Thoracic aorta (tissue), 2 donors: ENCODE measurements around the gene DCAF5. TPM values are rescaled to one million over a fixed set of nuclear protein-coding genes. Genes with fewer than 3 reads are reported as not detected.

ENCODE experiments used
- ATAC-seq: fragments of 150-250 bp; one replicate; pipeline ENCODE4 v1.8.0; 2017; ENCODE audit warnings: low read depth; ENCODE audit not compliant: insufficient number of reproducible peaks, low FRiP score
- DNase-seq: peaks from one replicate; pipeline ENCODE4 v3.0.0-alpha.2; 2020; ENCODE audit warnings: low spot score
- H3K27ac ChIP-seq, 2 donors: fragments of 200-600 bp; sonication (generic); 1 replicate in 1 of 2; 2 replicates in 1 of 2; pipeline ENCODE4 v1.5.1; 2016; ENCODE audit warnings: mild to moderate bottlenecking in 2 of 2, moderate library complexity in 2 of 2
- H3K27me3 ChIP-seq: fragments of 200-600 bp; sonication (generic); replicated peaks from 2 replicates; pipeline ENCODE4 v1.6.0; 2016; ENCODE audit warnings: mild to moderate bottlenecking; ENCODE audit not compliant: insufficient read depth
- H3K36me3 ChIP-seq: fragments of 200-600 bp; sonication (generic); one replicate; pipeline ENCODE4 v1.5.1; 2016
- H3K4me1 ChIP-seq, 2 donors: fragments of 200-600 bp; sonication (generic); 1 replicate in 1 of 2; 2 replicates in 1 of 2; pipeline versions ENCODE4 v1.5.1 to v1.6.0; 2016; ENCODE audit warnings: low read depth in 2 of 2, mild to moderate bottlenecking in 1 of 2; ENCODE audit not compliant: control insufficient read depth in 1 of 2
- H3K4me3 ChIP-seq: fragments of 200-600 bp; sonication (generic); 2 replicates; pipeline ENCODE4 v1.5.1; 2016; ENCODE audit warnings: mild to moderate bottlenecking
- H3K9me3 ChIP-seq: fragments of 200-600 bp; sonication (generic); 2 replicates; pipeline ENCODE4 v1.5.1; 2016
- CTCF ChIP-seq: fragments of 200-600 bp; sonication (generic); IDR thresholded peaks from one replicate; pipeline ENCODE4 v1.5.1; 2019; ENCODE audit warnings: antibody characterized with exemption
- total RNA-seq, 2 donors: library from RNA; depleted of rRNA; stranded (reverse); fragments of >200 nt; gene quantifications; one replicate each; pipeline versions ENCODE4 v1.1.0 to v1.2.3, GENCODE V29; 2016

Gene DCAF5
- total RNA-seq, 2 donors from 2014 or later = 37.6 to 42.0 TPM

- H3K4me3 ChIP-seq = no peak overlapping the region
- H3K27ac ChIP-seq = peak overlapping the region; percentile 94 to 97
- no peaks in the 10 kb centered on the region for H3K9me3 ChIP-seq
- no peak for TF ChIP-seq CTCF
- peaks cover 85 to 98% of the 10 kb centered on the region in 2 donors for H3K4me1 ChIP-seq
- H3K36me3 ChIP-seq = no peaks in the 10 kb centered on the region
- no peak for DNase-seq
- no peak for ATAC-seq
- no peaks in the 10 kb centered on the region for H3K27me3 ChIP-seq
Observed at GRCh38 chr14:69046476-69046860, 106.5 kb downstream of the DCAF5 start.

GRCh38 chr14:69045857-69046475, 107.0 kb downstream of the DCAF5 start:
- peak; percentile 4 for ATAC-seq
- H3K4me3 ChIP-seq = no peak overlapping the region
- no peak for TF ChIP-seq CTCF
- H3K36me3 ChIP-seq = no peaks in the 10 kb centered on the region
- H3K27ac ChIP-seq = peak overlapping the region; percentile 94 to 97
- no peak for DNase-seq
- H3K4me1 ChIP-seq = peaks cover 82 to 98% of the 10 kb centered on the region in 2 donors
- H3K9me3 ChIP-seq = no peaks in the 10 kb centered on the region
- no peaks in the 10 kb centered on the region for H3K27me3 ChIP-seq

- peak; percentile 29 for DNase-seq
- H3K27me3 ChIP-seq = no peaks in the 10 kb centered on the region
- H3K4me1 ChIP-seq = peaks cover 75 to 97% of the 10 kb centered on the region in 2 donors
- H3K27ac ChIP-seq = peak overlapping the region; percentile 94 to 97
- ATAC-seq = no peak
- no peak overlapping the region for H3K4me3 ChIP-seq
- no peak for TF ChIP-seq CTCF
- H3K9me3 ChIP-seq = no peaks in the 10 kb centered on the region
- H3K36me3 ChIP-seq = no peaks in the 10 kb centered on the region
Observed at GRCh38 chr14:69044965-69045555, 107.9 kb downstream of the DCAF5 start.

- no peaks in the 10 kb centered on the region for H3K9me3 ChIP-seq
- H3K27ac ChIP-seq = peak overlapping the region; percentile 94 to 97
- ATAC-seq (no peak), DNase-seq (no peak)
- no peaks in the 10 kb centered on the region for H3K27me3 ChIP-seq
- no peaks in the 10 kb centered on the region for H3K36me3 ChIP-seq
- H3K4me3 ChIP-seq = no peak overlapping the region
- peaks cover 69 to 97% of the 10 kb centered on the region in 2 donors for H3K4me1 ChIP-seq
- no peak for TF ChIP-seq CTCF
Observed at GRCh38 chr14:69044296-69044695, 108.6 kb downstream of the DCAF5 start.

- peak overlapping the region; percentile 53 for H3K4me3 ChIP-seq
- no peak for DNase-seq
- no peaks in the 10 kb centered on the region for H3K9me3 ChIP-seq
- H3K4me1 ChIP-seq = peaks cover 65 to 97% of the 10 kb centered on the region in 2 donors
- ATAC-seq = no peak
- no peaks in the 10 kb centered on the region for H3K36me3 ChIP-seq
- H3K27ac ChIP-seq = peak overlapping the region; percentile 94 to 97
- H3K27me3 ChIP-seq = no peaks in the 10 kb centered on the region
- TF ChIP-seq CTCF = no peak
Observed at GRCh38 chr14:69043596-69044260, 109.2 kb downstream of the DCAF5 start.
